Heart left ventricle (tissue), 13 donors: ENCODE results near the gene STAG1.

Source experiments
- POLR2A ChIP-seq, 2 donors: fragments of 450-650 bp; IDR thresholded peaks; one replicate each; pipeline ENCODE4 v1.6.1; 2017; ENCODE audit warnings: antibody characterized with exemption in 2 of 2, mild to moderate bottlenecking in 2 of 2, moderate library complexity in 2 of 2
- TF ChIP-seq, protein P1 (sequence below), 12 donors: fragments of 200-600 bp; sonication (generic) in 4 of 12; IDR thresholded peaks; one replicate each; pipeline versions ENCODE4 v1.5.0 to v1.8.0; 2018 to 2022; ENCODE audit warnings: antibody characterized with exemption in 12 of 12, mild to moderate bottlenecking in 5 of 12
- donor health status: ischemic (EF 13 %, LVEDD 7.1; RV severe dilation, severe dysfunction).
- donor health status: DM: no; HTN: yes; CAD: no.
- donor health status: DM: no; HTN: no; CAD: no.
- donor health status: ischemic (EF 25% LVEDD 6.9; RV normal size, moderate dysfunction).
- donor health status: ischemic (EF 25% LVEDD 5.7; RV mildly dilated, moderate dysfunction).
- donor health status: ischemic (EF 35%, LVEDD 5.7; RV mildly dilated, moderate dysfunction).
- donor health status: nonischemic (EF 11% LVEDD 7.7; RV severe dilation, severe dysfunction).
- donor health status: DM: yes; HTN: yes; CAD: no.
- donor health status: PGD.
- donor health status: ischemic (EF 29% LVEDD 5.4; RV normal size, mild dysfunction).
- donor health status: nonischemic (EF 23%, LVEDD 6.1; RV moderate dilation, normal function).

- TF ChIP-seq, protein P1, sequence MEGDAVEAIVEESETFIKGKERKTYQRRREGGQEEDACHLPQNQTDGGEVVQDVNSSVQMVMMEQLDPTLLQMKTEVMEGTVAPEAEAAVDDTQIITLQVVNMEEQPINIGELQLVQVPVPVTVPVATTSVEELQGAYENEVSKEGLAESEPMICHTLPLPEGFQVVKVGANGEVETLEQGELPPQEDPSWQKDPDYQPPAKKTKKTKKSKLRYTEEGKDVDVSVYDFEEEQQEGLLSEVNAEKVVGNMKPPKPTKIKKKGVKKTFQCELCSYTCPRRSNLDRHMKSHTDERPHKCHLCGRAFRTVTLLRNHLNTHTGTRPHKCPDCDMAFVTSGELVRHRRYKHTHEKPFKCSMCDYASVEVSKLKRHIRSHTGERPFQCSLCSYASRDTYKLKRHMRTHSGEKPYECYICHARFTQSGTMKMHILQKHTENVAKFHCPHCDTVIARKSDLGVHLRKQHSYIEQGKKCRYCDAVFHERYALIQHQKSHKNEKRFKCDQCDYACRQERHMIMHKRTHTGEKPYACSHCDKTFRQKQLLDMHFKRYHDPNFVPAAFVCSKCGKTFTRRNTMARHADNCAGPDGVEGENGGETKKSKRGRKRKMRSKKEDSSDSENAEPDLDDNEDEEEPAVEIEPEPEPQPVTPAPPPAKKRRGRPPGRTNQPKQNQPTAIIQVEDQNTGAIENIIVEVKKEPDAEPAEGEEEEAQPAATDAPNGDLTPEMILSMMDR (IDR thresholded peaks at IDR 0.05), result no peak
- no peak for TF ChIP-seq POLR2A (IDR thresholded peaks at IDR 0.05)
Measured at GRCh38 chr3:136476280-136476679, 275.9 kb downstream of the STAG1 start.
